Measurements from ENCODE around the gene RALGPS2. TPM values are rescaled to one million over a fixed set of nuclear protein-coding genes. Genes with fewer than 3 reads are reported as not detected.

RALGPS2 gene
- polyA plus RNA-seq, 3 donors: 2.0 to 4.2 (median 2.3) TPM

DNA sequence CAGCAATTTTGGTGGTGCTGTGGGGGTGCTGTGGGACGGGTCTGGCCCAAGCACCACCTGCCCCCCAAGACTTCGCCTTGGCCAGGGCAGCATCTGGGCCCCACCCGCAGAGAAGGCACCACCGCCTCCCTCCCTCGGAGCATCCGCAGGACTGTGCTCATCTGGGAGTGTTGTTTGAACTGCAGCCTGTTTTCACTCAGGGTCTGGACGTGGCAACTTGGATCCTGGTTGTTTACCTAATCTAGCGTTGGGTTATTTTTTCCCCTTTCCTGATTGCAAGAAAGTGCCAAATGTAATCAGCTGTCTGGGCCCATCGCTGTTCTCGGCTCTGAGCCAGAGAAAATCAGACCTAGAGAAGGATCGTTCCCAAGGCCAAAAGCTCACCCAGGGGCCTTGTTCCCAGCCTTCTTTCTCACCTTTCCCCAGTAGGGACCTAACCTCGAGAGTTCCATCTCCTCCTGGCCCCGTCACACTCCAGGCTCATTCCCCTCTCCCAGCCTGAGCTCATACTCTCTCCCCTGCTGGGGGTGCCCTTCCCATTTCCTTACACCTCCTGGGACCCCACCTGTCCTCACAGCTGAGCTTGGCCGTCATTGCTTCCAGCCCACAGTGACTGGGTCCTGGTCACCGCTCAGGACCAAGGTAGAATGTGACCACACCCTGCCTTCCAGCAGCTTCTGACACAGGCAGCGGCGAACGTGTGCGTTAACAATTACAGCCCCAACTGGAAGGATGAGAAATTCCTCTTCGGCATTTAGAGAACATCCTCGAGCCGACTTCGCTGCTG lies 228.7 kb downstream of the RALGPS2 start:
- WGBS (ENCODE audit: insufficient coverage): 87% methylated on average over 18 of the region's 23 CpGs
- Histone ChIP-seq H4K20me1 (ENCODE audit: insufficient read depth, low read length) (no peaks in the 10 kb centered on the region), H3K4me2 (replicated peaks; ENCODE audit: extremely low read depth, low read length, poor library complexity, severe bottlenecking) (no peak overlapping the region), H2AFZ (ENCODE audit: insufficient read depth, low read depth, low read length, poor library complexity, severe bottlenecking) (no peak overlapping the region), H3K27me3 (ENCODE audit: control insufficient read depth in 2 of 2, insufficient read depth in 2 of 2, low read length in 2 of 2) (no peaks in the 10 kb centered on the region), H3K4me3 (replicated peaks in 1 of 3; ENCODE audit: low read depth in 2 of 3, low read length in 3 of 3) (no peak overlapping the region), H3K27ac (ENCODE audit: low read depth in 1 of 2, low read length in 2 of 2) (no peak overlapping the region), H3K9ac (ENCODE audit: insufficient read depth, low read length, poor library complexity, severe bottlenecking) (no peak overlapping the region), H3K9me3 (replicated peaks in 1 of 2; ENCODE audit: control insufficient read depth in 1 of 2, insufficient read depth in 1 of 2, low read length in 2 of 2) (no peaks in the 10 kb centered on the region), H3K36me3 (replicated peaks in 1 of 2; ENCODE audit: control insufficient read depth in 1 of 2, insufficient read depth in 2 of 2, low read length in 2 of 2) (no peaks in the 10 kb centered on the region), H3K79me2 (ENCODE audit: insufficient read depth, low read length) (no peaks in the 10 kb centered on the region), H3K4me1 (ENCODE audit: control insufficient read depth in 1 of 2, insufficient read depth in 2 of 2, low read length in 2 of 2) (no peaks in the 10 kb centered on the region)
- Mint-ChIP-seq H3K27me3 (ENCODE audit: low read depth in 3 of 3) (peaks cover 0 to 1% (median 0%) of the 10 kb centered on the region in 3 donors), H3K27ac (no peak overlapping the region), H3K9me3 (peaks cover 0 to 3% (median 0%) of the 10 kb centered on the region in 7 donors), H3K4me1 (no peaks in the 10 kb centered on the region), H3K4me3 (no peak overlapping the region), H3K36me3 (no peaks in the 10 kb centered on the region)
- intact Hi-C loops (cut with micrococcal nuclease): no loop called here
- TF ChIP-seq, protein P1, sequence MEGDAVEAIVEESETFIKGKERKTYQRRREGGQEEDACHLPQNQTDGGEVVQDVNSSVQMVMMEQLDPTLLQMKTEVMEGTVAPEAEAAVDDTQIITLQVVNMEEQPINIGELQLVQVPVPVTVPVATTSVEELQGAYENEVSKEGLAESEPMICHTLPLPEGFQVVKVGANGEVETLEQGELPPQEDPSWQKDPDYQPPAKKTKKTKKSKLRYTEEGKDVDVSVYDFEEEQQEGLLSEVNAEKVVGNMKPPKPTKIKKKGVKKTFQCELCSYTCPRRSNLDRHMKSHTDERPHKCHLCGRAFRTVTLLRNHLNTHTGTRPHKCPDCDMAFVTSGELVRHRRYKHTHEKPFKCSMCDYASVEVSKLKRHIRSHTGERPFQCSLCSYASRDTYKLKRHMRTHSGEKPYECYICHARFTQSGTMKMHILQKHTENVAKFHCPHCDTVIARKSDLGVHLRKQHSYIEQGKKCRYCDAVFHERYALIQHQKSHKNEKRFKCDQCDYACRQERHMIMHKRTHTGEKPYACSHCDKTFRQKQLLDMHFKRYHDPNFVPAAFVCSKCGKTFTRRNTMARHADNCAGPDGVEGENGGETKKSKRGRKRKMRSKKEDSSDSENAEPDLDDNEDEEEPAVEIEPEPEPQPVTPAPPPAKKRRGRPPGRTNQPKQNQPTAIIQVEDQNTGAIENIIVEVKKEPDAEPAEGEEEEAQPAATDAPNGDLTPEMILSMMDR (IDR thresholded peaks at IDR 0.05): no peak
- DNase-seq: no peak

DNA sequence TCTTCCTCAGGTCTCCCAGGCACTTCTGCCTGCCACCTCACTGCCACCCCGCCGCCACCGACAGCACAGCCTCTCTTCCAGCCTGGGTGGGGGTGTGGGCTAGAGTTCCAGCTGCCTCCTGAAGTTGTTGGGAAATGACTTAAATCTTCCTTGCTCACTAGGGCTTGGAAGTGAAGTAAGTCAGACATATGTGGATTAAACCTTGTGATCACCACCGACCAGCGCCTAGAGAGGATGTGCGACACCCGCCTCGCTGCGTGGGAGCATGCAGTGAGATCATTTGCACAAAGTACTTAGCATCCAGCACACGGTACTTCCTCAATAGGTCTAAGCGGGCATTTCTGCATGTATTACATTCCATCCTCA lies 229.3 kb downstream of the RALGPS2 start:
- Histone ChIP-seq H3K27me3 (ENCODE audit: control insufficient read depth in 2 of 2, insufficient read depth in 2 of 2, low read length in 2 of 2) (no peaks in the 10 kb centered on the region), H3K4me2 (replicated peaks; ENCODE audit: extremely low read depth, low read length, poor library complexity, severe bottlenecking) (no peak overlapping the region), H3K9me3 (replicated peaks in 1 of 2; ENCODE audit: control insufficient read depth in 1 of 2, insufficient read depth in 1 of 2, low read length in 2 of 2) (no peaks in the 10 kb centered on the region), H3K79me2 (ENCODE audit: insufficient read depth, low read length) (no peaks in the 10 kb centered on the region), H3K36me3 (replicated peaks in 1 of 2; ENCODE audit: control insufficient read depth in 1 of 2, insufficient read depth in 2 of 2, low read length in 2 of 2) (no peaks in the 10 kb centered on the region), H3K4me3 (replicated peaks in 1 of 3; ENCODE audit: low read depth in 2 of 3, low read length in 3 of 3) (no peak overlapping the region), H2AFZ (ENCODE audit: insufficient read depth, low read depth, low read length, poor library complexity, severe bottlenecking) (no peak overlapping the region), H3K4me1 (ENCODE audit: control insufficient read depth in 1 of 2, insufficient read depth in 2 of 2, low read length in 2 of 2) (no peaks in the 10 kb centered on the region), H3K9ac (ENCODE audit: insufficient read depth, low read length, poor library complexity, severe bottlenecking) (no peak overlapping the region), H3K27ac (ENCODE audit: low read depth in 1 of 2, low read length in 2 of 2) (no peak overlapping the region), H4K20me1 (ENCODE audit: insufficient read depth, low read length) (no peaks in the 10 kb centered on the region)
- Mint-ChIP-seq H3K4me1 (no peaks in the 10 kb centered on the region), H3K4me3 (no peak overlapping the region), H3K27ac (no peak overlapping the region), H3K9me3 (peaks cover 0 to 3% (median 0%) of the 10 kb centered on the region in 7 donors), H3K27me3 (ENCODE audit: low read depth in 3 of 3) (peaks cover 0 to 1% (median 0%) of the 10 kb centered on the region in 3 donors), H3K36me3 (no peaks in the 10 kb centered on the region)
- 77% methylated on average over 8 of the region's 11 CpGs for WGBS (ENCODE audit: insufficient coverage)
- intact Hi-C loops (cut with micrococcal nuclease): no loop called here
- DNase-seq: no peak
- TF ChIP-seq, protein P1 (IDR thresholded peaks at IDR 0.05): no peak
